Measurements from ENCODE around the gene TSPEAR. TPM values are rescaled to one million over a fixed set of nuclear protein-coding genes. Genes with fewer than 3 reads are reported as not detected.

Gene TSPEAR
- total RNA-seq, 2 experiments from 2014 or later, result not detected

GRCh38 chr21:44740742-44741141 is 29.4 kb upstream of the TSPEAR start:
- intact Hi-C loops (cut with DNase I, micrococcal nuclease), result no loop called here
- POLR2A ChIA-PET, result interaction anchor here (1.1 kb wide), 1 partner anchor 230 kb away, joined by 5 read pairs; no protein-coding TSS in a partner anchor
- H3K4me3 ChIP-seq (ENCODE audit: low read length), result no peak overlapping the region

GRCh38 chr21:44739316-44739715 is 27.9 kb upstream of the TSPEAR start:
- POLR2A ChIA-PET, result no interaction called here
- H3K27me3 Mint-ChIP-seq, result no peaks in the 10 kb centered on the region
- CTCF ChIA-PET, result no interaction called here
- Histone ChIP-seq H3K27ac (ENCODE audit: low read depth in 1 of 2, low read length in 2 of 2) (no peak overlapping the region), H3K4me1 (ENCODE audit: insufficient read depth, low read length) (no peaks in the 10 kb centered on the region), H3K27me3 (ENCODE audit: control insufficient read depth in 1 of 2, insufficient read depth in 2 of 2, low read length in 2 of 2) (no peaks in the 10 kb centered on the region), H3K4me3 (ENCODE audit: low read length) (no peak overlapping the region), H3K36me3 (ENCODE audit: insufficient read depth, low read length) (no peaks in the 10 kb centered on the region), H3K9me3 (ENCODE audit: control insufficient read depth in 1 of 2, insufficient read depth in 1 of 2, low read length in 2 of 2) (peaks cover 0 to 12% of the 10 kb centered on the region in 2 experiments)
- H3K9me3 Mint-ChIP-seq, result no peaks in the 10 kb centered on the region
- H3K4me3 Mint-ChIP-seq, result no peak overlapping the region
- no peaks in the 10 kb centered on the region for H3K4me1 Mint-ChIP-seq (ENCODE audit: low read depth)
- DNase-seq (no peak), ATAC-seq (ENCODE audit: poor library complexity) (no peak)
- H3K36me3 Mint-ChIP-seq (ENCODE audit: low read depth), result no peaks in the 10 kb centered on the region
- no peak overlapping the region for H3K27ac Mint-ChIP-seq
- intact Hi-C loops (cut with DNase I, micrococcal nuclease), result no loop called here
- TF ChIP-seq CTCF (IDR thresholded peaks at IDR 0.05), result no peak

More at GRCh38 chr21:44740742-44741141, 29.4 kb upstream of the TSPEAR start:
- H3K4me1 Mint-ChIP-seq (ENCODE audit: low read depth), result no peaks in the 10 kb centered on the region
- no peak for ATAC-seq (ENCODE audit: poor library complexity)
- no peaks in the 10 kb centered on the region for H3K27me3 ChIP-seq (ENCODE audit: control insufficient read depth in 1 of 2, insufficient read depth in 2 of 2, low read length in 2 of 2)
- H3K4me3 Mint-ChIP-seq, result no peak overlapping the region
- H3K27me3 Mint-ChIP-seq, result no peaks in the 10 kb centered on the region
- DNase-seq, result no peak
- H3K36me3 ChIP-seq (ENCODE audit: insufficient read depth, low read length), result no peaks in the 10 kb centered on the region
- no peaks in the 10 kb centered on the region for H3K4me1 ChIP-seq (ENCODE audit: insufficient read depth, low read length)
- peak overlapping the region; percentile 58 for H3K27ac Mint-ChIP-seq
- no peak for TF ChIP-seq CTCF (IDR thresholded peaks at IDR 0.05)
- H3K36me3 Mint-ChIP-seq (ENCODE audit: low read depth), result no peaks in the 10 kb centered on the region
- H3K27ac ChIP-seq (ENCODE audit: low read depth in 1 of 2, low read length in 2 of 2), result no peak overlapping the region
- no peaks in the 10 kb centered on the region for H3K9me3 Mint-ChIP-seq
- CTCF ChIA-PET, result interaction anchor here (3.4 kb wide), 1 partner anchor 230 kb away, joined by 24 read pairs; no protein-coding TSS in a partner anchor
- H3K9me3 ChIP-seq (ENCODE audit: control insufficient read depth in 1 of 2, insufficient read depth in 1 of 2, low read length in 2 of 2), result peaks cover 0 to 8% of the 10 kb centered on the region in 2 experiments

- no peak overlapping the region for H3K27ac Mint-ChIP-seq
- no peak for TF ChIP-seq CTCF (IDR thresholded peaks at IDR 0.05)
These were observed 27.2 kb upstream of the TSPEAR start for GRCh38 chr21:44738621-44739020.

More at GRCh38 chr21:44738621-44739020, 27.2 kb upstream of the TSPEAR start:
- DNase-seq (no peak), ATAC-seq (ENCODE audit: poor library complexity) (no peak)
- no peaks in the 10 kb centered on the region for H3K4me1 ChIP-seq (ENCODE audit: insufficient read depth, low read length)
- intact Hi-C loops (cut with DNase I, micrococcal nuclease), result no loop called here
- Mint-ChIP-seq H3K4me1 (ENCODE audit: low read depth) (no peaks in the 10 kb centered on the region), H3K9me3 (no peaks in the 10 kb centered on the region), H3K27me3 (no peaks in the 10 kb centered on the region), H3K36me3 (ENCODE audit: low read depth) (no peaks in the 10 kb centered on the region), H3K4me3 (no peak overlapping the region)
- peaks cover 0 to 12% of the 10 kb centered on the region in 2 experiments for H3K9me3 ChIP-seq (ENCODE audit: control insufficient read depth in 1 of 2, insufficient read depth in 1 of 2, low read length in 2 of 2)
- H3K27ac ChIP-seq (ENCODE audit: low read depth in 1 of 2, low read length in 2 of 2), result no peak overlapping the region
- POLR2A ChIA-PET, result no interaction called here
- H3K36me3 ChIP-seq (ENCODE audit: insufficient read depth, low read length), result no peaks in the 10 kb centered on the region
- no peak overlapping the region for H3K4me3 ChIP-seq (ENCODE audit: low read length)
- no peaks in the 10 kb centered on the region for H3K27me3 ChIP-seq (ENCODE audit: control insufficient read depth in 1 of 2, insufficient read depth in 2 of 2, low read length in 2 of 2)
- CTCF ChIA-PET, result no interaction called here
